ENCODE results near the gene DLG1.

DLG1 gene

GRCh38 chr3:197173620-197174019 lies 124.8 kb downstream of the DLG1 start:
- DNase-seq (ENCODE audit: low read depth in 2 of 2), result no peak

- no peak for DNase-seq (ENCODE audit: low read depth in 2 of 2)
Measured at GRCh38 chr3:197171481-197172067, 126.8 kb downstream of the DLG1 start.

GRCh38 chr3:197169028-197169427 lies 129.4 kb downstream of the DLG1 start:
- no peak for DNase-seq (ENCODE audit: low read depth in 2 of 2)

- DNase-seq (ENCODE audit: low read depth in 2 of 2), result no peak
Measured at GRCh38 chr3:197168606-197169005, 129.8 kb downstream of the DLG1 start.

GRCh38 chr3:197168063-197168462 lies 130.3 kb downstream of the DLG1 start:
- no peak for DNase-seq (ENCODE audit: low read depth in 2 of 2)

GRCh38 chr3:197167549-197167948 lies 130.9 kb downstream of the DLG1 start:
- no peak for DNase-seq (ENCODE audit: low read depth in 2 of 2)

- no peak for DNase-seq (ENCODE audit: low read depth in 2 of 2)
Measured at GRCh38 chr3:197165890-197166289, 132.5 kb downstream of the DLG1 start.

- DNase-seq (ENCODE audit: low read depth in 2 of 2), result no peak
Measured at GRCh38 chr3:197155046-197155445, 143.4 kb downstream of the DLG1 start.

GRCh38 chr3:197151580-197151979 lies 146.8 kb downstream of the DLG1 start:
- DNase-seq (ENCODE audit: low read depth in 2 of 2), result no peak

- DNase-seq (ENCODE audit: low read depth in 2 of 2), result no peak
Measured at GRCh38 chr3:197149528-197149927, 148.9 kb downstream of the DLG1 start.

GRCh38 chr3:197144188-197144587 lies 154.2 kb downstream of the DLG1 start:
- no peak for DNase-seq (ENCODE audit: low read depth in 2 of 2)

GRCh38 chr3:197139586-197139985 lies 158.8 kb downstream of the DLG1 start:
- no peak for DNase-seq (ENCODE audit: low read depth in 2 of 2)

- no peak for DNase-seq (ENCODE audit: low read depth in 2 of 2)
Measured at GRCh38 chr3:197137751-197138150, 160.7 kb downstream of the DLG1 start.

GRCh38 chr3:197136744-197137143 lies 161.7 kb downstream of the DLG1 start:
- no peak for DNase-seq (ENCODE audit: low read depth in 2 of 2)

- no peak for DNase-seq (ENCODE audit: low read depth in 2 of 2)
Measured at GRCh38 chr3:197135212-197135611, 163.2 kb downstream of the DLG1 start.

- DNase-seq (ENCODE audit: low read depth in 2 of 2), result no peak
Measured at GRCh38 chr3:197132916-197133530, 165.4 kb downstream of the DLG1 start.

GRCh38 chr3:197125636-197126035 lies 172.8 kb downstream of the DLG1 start:
- DNase-seq (ENCODE audit: low read depth in 2 of 2), result no peak

- no peak for DNase-seq (ENCODE audit: low read depth in 2 of 2)
Measured at GRCh38 chr3:197124713-197125112, 173.7 kb downstream of the DLG1 start.

- no peak for DNase-seq (ENCODE audit: low read depth in 2 of 2)
Measured at GRCh38 chr3:197122394-197122793, 176.0 kb downstream of the DLG1 start.

- no peak for DNase-seq (ENCODE audit: low read depth in 2 of 2)
Measured at GRCh38 chr3:197117114-197117513, 181.3 kb downstream of the DLG1 start.

- no peak for DNase-seq (ENCODE audit: low read depth in 2 of 2)
Measured at GRCh38 chr3:197114007-197114406, 184.4 kb downstream of the DLG1 start.

- DNase-seq (ENCODE audit: low read depth in 2 of 2), result no peak
Measured at GRCh38 chr3:197111685-197112084, 186.7 kb downstream of the DLG1 start.

GRCh38 chr3:197105786-197106185 lies 192.6 kb downstream of the DLG1 start:
- DNase-seq (ENCODE audit: low read depth in 2 of 2), result no peak

GRCh38 chr3:197104738-197105137 lies 193.7 kb downstream of the DLG1 start:
- no peak for DNase-seq (ENCODE audit: low read depth in 2 of 2)

All from stimulated activated CD8-positive, alpha-beta memory T cell treated with anti-CD3 and anti-CD28 coated beads, Interleukin-15, amount 100 ng/mL, for 4 hours (primary cell).